ENCODE results near the gene ZNF385D. TPM values are rescaled to one million over a fixed set of nuclear protein-coding genes. Genes with fewer than 3 reads are reported as not detected.

Gene ZNF385D
- total and polyA plus RNA-seq, 2 experiments from 2014 or later, result 2.7 to 12.3 TPM

- TF ChIP-seq, protein P1, sequence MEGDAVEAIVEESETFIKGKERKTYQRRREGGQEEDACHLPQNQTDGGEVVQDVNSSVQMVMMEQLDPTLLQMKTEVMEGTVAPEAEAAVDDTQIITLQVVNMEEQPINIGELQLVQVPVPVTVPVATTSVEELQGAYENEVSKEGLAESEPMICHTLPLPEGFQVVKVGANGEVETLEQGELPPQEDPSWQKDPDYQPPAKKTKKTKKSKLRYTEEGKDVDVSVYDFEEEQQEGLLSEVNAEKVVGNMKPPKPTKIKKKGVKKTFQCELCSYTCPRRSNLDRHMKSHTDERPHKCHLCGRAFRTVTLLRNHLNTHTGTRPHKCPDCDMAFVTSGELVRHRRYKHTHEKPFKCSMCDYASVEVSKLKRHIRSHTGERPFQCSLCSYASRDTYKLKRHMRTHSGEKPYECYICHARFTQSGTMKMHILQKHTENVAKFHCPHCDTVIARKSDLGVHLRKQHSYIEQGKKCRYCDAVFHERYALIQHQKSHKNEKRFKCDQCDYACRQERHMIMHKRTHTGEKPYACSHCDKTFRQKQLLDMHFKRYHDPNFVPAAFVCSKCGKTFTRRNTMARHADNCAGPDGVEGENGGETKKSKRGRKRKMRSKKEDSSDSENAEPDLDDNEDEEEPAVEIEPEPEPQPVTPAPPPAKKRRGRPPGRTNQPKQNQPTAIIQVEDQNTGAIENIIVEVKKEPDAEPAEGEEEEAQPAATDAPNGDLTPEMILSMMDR (conservative IDR thresholded peaks at IDR 0.05; ENCODE audit: low read depth in 2 of 2), result no peak
- TF ChIP-seq POLR2AphosphoS5 (IDR thresholded peaks at IDR 0.05; ENCODE audit: low read depth), result no peak
- no peak for TF ChIP-seq NANOG (IDR thresholded peaks at IDR 0.05; ENCODE audit: borderline replicate concordance)
These were observed 340.0 kb downstream of the ZNF385D start (continued) for GRCh38 chr3:21411058-21411457.

DNA sequence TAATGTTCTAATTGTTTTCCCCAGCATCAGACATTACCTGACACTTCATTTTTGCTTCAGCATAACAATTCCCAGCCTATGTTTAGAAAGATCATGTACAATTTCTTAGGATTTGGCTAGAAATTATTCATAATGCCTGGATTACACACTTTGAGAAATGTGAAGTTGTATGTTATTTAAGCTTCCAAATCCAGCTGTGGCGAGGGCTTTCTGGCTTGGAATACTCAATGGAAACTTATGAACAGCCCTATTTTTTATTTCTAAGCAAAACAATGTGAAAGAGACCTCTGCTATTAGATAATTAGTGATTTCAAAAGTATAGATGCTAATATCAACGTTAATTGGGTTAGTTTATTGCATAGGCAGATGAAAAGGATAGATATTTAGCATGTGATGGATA lies 341.6 kb downstream of the ZNF385D start:
- Mint-ChIP-seq H3K9me3 (no peaks in the 10 kb centered on the region; the same call in 2 of the 3 replicates), H3K27ac (no peak overlapping the region), H3K27me3 (ENCODE audit: insufficient read depth, low read depth, poor library complexity) (no peaks in the 10 kb centered on the region), H3K4me1 (no peaks in the 10 kb centered on the region), H3K4me3 (no peak overlapping the region), H3K36me3 (ENCODE audit: low read depth) (no peaks in the 10 kb centered on the region)
- Histone ChIP-seq H3F3A (replicated peaks; ENCODE audit: low read depth) (no peaks in the 10 kb centered on the region), H3K27me3 (ENCODE audit: insufficient read depth) (no peaks in the 10 kb centered on the region), H3K9me2 (ENCODE audit: insufficient read depth) (no peaks in the 10 kb centered on the region), H3K27ac (ENCODE audit: low read depth) (no peak overlapping the region), H3K36me3 (ENCODE audit: insufficient read depth) (no peaks in the 10 kb centered on the region), H3K79me2 (replicated peaks; ENCODE audit: insufficient read depth) (no peaks in the 10 kb centered on the region), H3K4me2 (no peak overlapping the region), H4K20me1 (replicated peaks; ENCODE audit: insufficient read depth) (no peaks in the 10 kb centered on the region), H3K4me3 (no peak overlapping the region), H3K4me1 (ENCODE audit: insufficient read depth) (no peaks in the 10 kb centered on the region), H2AFZ (no peak overlapping the region)
- TF ChIP-seq STAT1 (IDR thresholded peaks at IDR 0.05; ENCODE audit: unreplicated experiment) (no peak), ZNF331 (CRISPR knock-in tag; IDR thresholded peaks at IDR 0.05; ENCODE audit: low read depth) (no peak), EZH2phosphoT487 (IDR thresholded peaks at IDR 0.05; ENCODE audit: unreplicated experiment) (no peak), POLR2AphosphoS5 (IDR thresholded peaks at IDR 0.05; ENCODE audit: low read depth) (no peak), ZNF114 (CRISPR knock-in tag; IDR thresholded peaks at IDR 0.05) (no peak), EZH2 (IDR thresholded peaks at IDR 0.05; ENCODE audit: low read depth, unreplicated experiment) (no peak)
- TF ChIP-seq, protein P1 (conservative IDR thresholded peaks at IDR 0.05; ENCODE audit: low read depth in 2 of 2), result no peak
- ATAC-seq (no peak), DNase-seq (ENCODE audit: low spot score) (no peak)

DNA sequence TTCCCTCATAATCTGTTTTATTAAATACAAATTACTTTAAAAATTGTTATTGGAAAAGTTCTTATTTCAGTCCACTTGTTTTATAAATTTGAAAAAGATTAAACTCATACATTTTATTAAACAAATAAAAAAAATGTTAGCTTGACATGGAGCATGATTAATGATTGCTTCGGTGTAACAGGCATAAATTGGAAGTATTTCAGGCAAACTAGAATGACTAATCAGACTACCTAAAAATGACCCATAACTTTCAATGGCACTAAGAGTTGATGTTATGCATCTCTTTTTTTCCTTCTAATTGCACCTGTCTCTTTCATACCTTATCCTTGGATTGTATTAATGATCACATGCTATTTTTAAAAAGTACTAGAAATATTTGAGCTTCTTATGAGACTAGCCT lies 343.3 kb downstream of the ZNF385D start:
- no peak for DNase-seq (ENCODE audit: low spot score)
- Histone ChIP-seq H3K4me3 (no peak overlapping the region), H3F3A (replicated peaks; ENCODE audit: low read depth) (no peaks in the 10 kb centered on the region), H3K4me1 (ENCODE audit: insufficient read depth) (no peaks in the 10 kb centered on the region), H3K79me2 (replicated peaks; ENCODE audit: insufficient read depth) (no peaks in the 10 kb centered on the region), H3K27me3 (ENCODE audit: insufficient read depth) (no peaks in the 10 kb centered on the region), H3K27ac (ENCODE audit: low read depth) (no peak overlapping the region), H2AFZ (no peak overlapping the region), H3K4me2 (no peak overlapping the region), H4K20me1 (replicated peaks; ENCODE audit: insufficient read depth) (no peaks in the 10 kb centered on the region), H3K9me2 (ENCODE audit: insufficient read depth) (no peaks in the 10 kb centered on the region), H3K36me3 (ENCODE audit: insufficient read depth) (no peaks in the 10 kb centered on the region)
- no peaks in the 10 kb centered on the region for H3K27me3 Mint-ChIP-seq (ENCODE audit: insufficient read depth, low read depth, poor library complexity)
- H3K4me3 Mint-ChIP-seq, result no peak overlapping the region
- H3K9me3 Mint-ChIP-seq, result no peaks in the 10 kb centered on the region; the same call in 2 of the 3 replicates
- H3K27ac Mint-ChIP-seq, result no peak overlapping the region
- H3K36me3 Mint-ChIP-seq (ENCODE audit: low read depth), result no peaks in the 10 kb centered on the region
- no peaks in the 10 kb centered on the region for H3K4me1 Mint-ChIP-seq
- ATAC-seq, result no peak
- TF ChIP-seq, protein P2, sequence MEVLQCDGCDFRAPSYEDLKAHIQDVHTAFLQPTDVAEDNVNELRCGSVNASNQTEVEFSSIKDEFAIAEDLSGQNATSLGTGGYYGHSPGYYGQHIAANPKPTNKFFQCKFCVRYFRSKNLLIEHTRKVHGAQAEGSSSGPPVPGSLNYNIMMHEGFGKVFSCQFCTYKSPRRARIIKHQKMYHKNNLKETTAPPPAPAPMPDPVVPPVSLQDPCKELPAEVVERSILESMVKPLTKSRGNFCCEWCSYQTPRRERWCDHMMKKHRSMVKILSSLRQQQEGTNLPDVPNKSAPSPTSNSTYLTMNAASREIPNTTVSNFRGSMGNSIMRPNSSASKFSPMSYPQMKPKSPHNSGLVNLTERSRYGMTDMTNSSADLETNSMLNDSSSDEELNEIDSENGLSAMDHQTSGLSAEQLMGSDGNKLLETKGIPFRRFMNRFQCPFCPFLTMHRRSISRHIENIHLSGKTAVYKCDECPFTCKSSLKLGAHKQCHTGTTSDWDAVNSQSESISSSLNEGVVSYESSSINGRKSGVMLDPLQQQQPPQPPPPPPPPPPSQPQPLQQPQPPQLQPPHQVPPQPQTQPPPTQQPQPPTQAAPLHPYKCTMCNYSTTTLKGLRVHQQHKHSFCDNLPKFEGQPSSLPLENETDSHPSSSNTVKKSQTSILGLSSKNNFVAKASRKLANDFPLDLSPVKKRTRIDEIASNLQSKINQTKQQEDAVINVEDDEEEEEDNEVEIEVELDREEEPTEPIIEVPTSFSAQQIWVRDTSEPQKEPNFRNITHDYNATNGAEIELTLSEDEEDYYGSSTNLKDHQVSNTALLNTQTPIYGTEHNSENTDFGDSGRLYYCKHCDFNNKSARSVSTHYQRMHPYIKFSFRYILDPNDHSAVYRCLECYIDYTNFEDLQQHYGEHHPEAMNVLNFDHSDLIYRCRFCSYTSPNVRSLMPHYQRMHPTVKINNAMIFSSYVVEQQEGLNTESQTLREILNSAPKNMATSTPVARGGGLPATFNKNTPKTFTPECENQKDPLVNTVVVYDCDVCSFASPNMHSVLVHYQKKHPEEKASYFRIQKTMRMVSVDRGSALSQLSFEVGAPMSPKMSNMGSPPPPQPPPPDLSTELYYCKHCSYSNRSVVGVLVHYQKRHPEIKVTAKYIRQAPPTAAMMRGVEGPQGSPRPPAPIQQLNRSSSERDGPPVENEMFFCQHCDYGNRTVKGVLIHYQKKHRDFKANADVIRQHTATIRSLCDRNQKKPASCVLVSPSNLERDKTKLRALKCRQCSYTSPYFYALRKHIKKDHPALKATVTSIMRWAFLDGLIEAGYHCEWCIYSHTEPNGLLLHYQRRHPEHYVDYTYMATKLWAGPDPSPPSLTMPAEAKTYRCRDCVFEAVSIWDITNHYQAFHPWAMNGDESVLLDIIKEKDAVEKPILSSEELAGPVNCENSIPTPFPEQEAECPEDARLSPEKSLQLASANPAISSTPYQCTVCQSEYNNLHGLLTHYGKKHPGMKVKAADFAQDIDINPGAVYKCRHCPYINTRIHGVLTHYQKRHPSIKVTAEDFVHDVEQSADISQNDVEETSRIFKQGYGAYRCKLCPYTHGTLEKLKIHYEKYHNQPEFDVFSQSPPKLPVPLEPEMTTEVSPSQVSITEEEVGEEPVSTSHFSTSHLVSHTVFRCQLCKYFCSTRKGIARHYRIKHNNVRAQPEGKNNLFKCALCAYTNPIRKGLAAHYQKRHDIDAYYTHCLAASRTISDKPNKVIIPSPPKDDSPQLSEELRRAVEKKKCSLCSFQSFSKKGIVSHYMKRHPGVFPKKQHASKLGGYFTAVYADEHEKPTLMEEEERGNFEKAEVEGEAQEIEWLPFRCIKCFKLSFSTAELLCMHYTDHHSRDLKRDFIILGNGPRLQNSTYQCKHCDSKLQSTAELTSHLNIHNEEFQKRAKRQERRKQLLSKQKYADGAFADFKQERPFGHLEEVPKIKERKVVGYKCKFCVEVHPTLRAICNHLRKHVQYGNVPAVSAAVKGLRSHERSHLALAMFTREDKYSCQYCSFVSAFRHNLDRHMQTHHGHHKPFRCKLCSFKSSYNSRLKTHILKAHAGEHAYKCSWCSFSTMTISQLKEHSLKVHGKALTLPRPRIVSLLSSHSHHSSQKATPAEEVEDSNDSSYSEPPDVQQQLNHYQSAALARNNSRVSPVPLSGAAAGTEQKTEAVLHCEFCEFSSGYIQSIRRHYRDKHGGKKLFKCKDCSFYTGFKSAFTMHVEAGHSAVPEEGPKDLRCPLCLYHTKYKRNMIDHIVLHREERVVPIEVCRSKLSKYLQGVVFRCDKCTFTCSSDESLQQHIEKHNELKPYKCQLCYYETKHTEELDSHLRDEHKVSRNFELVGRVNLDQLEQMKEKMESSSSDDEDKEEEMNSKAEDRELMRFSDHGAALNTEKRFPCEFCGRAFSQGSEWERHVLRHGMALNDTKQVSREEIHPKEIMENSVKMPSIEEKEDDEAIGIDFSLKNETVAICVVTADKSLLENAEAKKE (CRISPR knock-in tag; IDR thresholded peaks at IDR 0.05), result no peak

Measured in GM23338 (cell line).